T-helper 17 cell (primary cell): ENCODE results near the gene GSE1. TPM values are rescaled to one million over a fixed set of nuclear protein-coding genes. Genes with fewer than 3 reads are reported as not detected.

Experiments used
- ATAC-seq: fragments of 150-1000 bp; cut with Tn5 transposase; 2 replicates; pipeline ENCODE4 v1.10.0; 2021; ENCODE audit warnings: mild to moderate bottlenecking, moderate library complexity
- DNase-seq, 3 donors: peaks; one replicate each; pipeline versions ENCODE4 v3.0.0 to v3.0.0-alpha.2; 2020 to 2021
- H3K9me3 ChIP-seq: one replicate; pipeline ENCODE4 v1.7.0; 2013; ENCODE audit warnings: low read length, mild to moderate bottlenecking; ENCODE audit not compliant: control insufficient read depth, poor library complexity, severe bottlenecking
- H3K27ac Mint-ChIP-seq: one replicate; pipeline ENCODE4 v1.8.0; 2022; ENCODE audit warnings: mild to moderate bottlenecking, moderate library complexity, mixed read lengths
- H3K27me3 Mint-ChIP-seq: one replicate; pipeline ENCODE4 v1.8.0; 2022; ENCODE audit warnings: mixed read lengths
- H3K36me3 Mint-ChIP-seq: one replicate; pipeline ENCODE4 v1.8.0; 2022; ENCODE audit warnings: low read depth, mixed read lengths
- H3K4me1 Mint-ChIP-seq: one replicate; pipeline ENCODE4 v1.8.0; 2022; ENCODE audit warnings: mild to moderate bottlenecking, mixed read lengths
- H3K4me3 Mint-ChIP-seq: one replicate; pipeline ENCODE4 v1.8.0; 2022; ENCODE audit warnings: mild to moderate bottlenecking, moderate library complexity, mixed read lengths
- total RNA-seq, 4 donors: library from RNA in 2 of 4; stranded (reverse) in 2 of 4; gene quantifications; one replicate each; pipeline ENCODE4 v1.2.3 and lab custom pipeline; 2022 to 2026

Gene GSE1
- total RNA-seq, 2 donors from 2014 or later, result 39.1 to 40.9 TPM

DNA sequence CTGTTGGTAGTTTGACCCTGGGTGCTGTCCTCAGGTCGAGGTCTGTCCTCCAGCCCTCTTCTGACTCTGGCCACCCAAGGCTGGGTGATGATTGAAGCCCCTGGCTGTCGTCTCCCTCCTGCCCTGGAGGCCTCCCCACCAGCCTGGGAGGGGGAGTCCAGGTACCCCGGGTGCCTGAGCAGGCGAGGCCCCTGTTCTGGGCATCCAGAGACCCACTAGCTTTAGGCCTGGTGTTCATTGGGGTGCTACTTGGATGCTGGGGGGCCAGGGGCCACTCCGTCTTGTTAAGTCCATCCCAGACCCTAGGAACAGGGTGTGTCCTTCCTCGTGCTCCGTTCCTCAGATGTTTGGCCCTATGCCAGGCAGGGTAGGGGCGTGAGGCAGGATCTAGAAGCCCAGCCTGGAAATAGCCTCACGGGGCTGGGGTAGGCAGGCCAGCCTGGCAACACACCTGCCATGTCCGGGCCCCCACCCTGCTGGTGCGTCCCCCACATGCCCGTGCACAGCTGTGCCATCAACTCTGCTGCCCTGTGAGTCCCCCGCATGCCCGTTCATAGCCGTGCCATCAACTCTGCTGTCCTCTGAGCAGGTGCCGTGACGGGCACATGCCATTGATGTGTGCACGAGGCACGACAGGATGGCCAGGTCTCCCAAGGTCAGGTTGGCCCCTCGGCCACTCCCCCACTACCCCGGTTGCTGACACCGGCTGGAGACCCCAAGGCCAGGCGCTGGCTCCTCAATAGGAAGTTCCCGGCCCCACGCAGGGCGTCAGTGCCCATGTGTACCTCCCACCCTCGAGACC lies 38.7 kb downstream of the GSE1 start:
- no peak for DNase-seq
- H3K9me3 ChIP-seq, result no peaks in the 10 kb centered on the region
- Mint-ChIP-seq H3K4me3 (no peak overlapping the region), H3K27ac (peak overlapping the region; percentile 47), H3K36me3 (peaks cover 3% of the 10 kb centered on the region), H3K4me1 (peaks cover 6% of the 10 kb centered on the region), H3K27me3 (no peaks in the 10 kb centered on the region)
- ATAC-seq, result no peak

DNA sequence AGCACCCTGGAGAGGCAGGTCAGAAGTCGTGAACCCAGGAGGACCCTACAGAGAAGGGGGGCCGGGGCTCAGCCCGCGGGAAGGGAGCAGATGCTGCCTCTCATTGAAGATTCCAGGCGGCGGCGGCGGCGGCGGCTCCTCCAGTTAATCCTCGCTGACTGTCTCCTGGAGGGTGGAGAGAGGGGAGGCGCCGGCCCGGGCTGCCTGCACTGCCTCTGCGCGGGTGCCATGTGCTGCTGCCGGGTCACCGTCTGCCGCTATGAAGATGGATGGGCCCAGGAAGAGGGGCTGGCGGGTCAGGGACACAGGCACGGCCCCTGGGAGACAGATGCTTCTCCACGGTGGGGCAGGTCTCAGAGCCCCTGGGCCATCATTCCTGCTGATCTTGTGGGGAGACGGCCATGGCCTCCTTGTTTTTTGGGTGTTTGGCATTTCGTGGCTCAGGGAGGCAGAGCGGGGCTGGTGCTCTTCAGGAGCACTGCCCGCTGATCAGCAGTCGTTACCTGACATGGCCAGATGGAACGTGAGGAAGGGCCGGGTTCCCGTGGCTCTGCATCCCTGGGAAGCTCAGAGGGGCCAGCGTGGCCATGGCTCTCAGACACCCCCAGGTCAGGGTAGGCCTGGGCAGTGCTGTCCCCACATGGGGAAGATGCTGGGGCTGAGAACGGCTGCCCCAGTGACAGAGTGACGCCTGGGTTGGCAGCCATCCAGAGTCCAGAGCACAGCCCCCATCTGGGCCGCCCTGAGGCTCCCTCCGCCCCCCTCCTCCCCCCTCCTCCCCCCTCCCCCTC lies 39.5 kb downstream of the GSE1 start:
- Mint-ChIP-seq H3K4me3 (no peak overlapping the region), H3K27ac (peak overlapping the region; percentile 47), H3K36me3 (peaks cover 3% of the 10 kb centered on the region), H3K27me3 (no peaks in the 10 kb centered on the region), H3K4me1 (peaks cover 6% of the 10 kb centered on the region)
- no peak for ATAC-seq
- DNase-seq, result no peak
- H3K9me3 ChIP-seq, result no peaks in the 10 kb centered on the region

DNA sequence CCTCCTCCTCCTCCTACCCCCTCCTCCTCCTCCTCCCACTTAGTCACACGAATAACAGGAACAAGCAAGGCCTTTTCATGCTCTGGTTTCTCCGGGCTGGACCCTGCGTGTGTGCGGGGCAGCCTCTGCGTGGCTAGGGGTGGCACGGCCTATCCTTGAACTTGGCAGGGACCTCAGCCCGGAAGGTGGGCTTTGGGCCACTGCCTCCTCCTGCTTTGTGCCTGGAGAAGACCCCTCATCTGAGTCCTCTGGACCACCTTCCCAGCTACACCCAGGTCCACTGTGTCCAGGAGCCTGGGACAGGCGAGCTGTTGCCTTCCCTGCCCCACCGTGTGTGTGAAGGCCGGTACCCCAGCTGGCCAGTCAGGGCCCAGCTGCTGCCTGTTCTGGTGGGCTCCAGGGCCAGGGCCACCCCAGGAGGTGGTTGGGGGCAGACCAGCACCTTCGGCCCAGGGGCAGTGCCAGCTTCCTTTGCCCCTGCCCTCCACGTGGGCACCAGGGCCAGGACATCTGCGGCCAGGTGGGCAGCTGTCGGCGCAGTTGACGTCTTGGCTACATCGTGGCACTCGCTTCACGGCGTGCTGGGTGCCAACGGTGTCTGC lies 40.3 kb downstream of the GSE1 start:
- no peak overlapping the region for H3K27ac Mint-ChIP-seq

GRCh38 chr16:85654251-85655095 lies 41.4 kb downstream of the GSE1 start:
- no peak for DNase-seq
- no peaks in the 10 kb centered on the region for H3K27me3 Mint-ChIP-seq
- no peak overlapping the region for H3K4me3 Mint-ChIP-seq
- no peaks in the 10 kb centered on the region for H3K9me3 ChIP-seq
- H3K36me3 Mint-ChIP-seq, result peaks cover 3% of the 10 kb centered on the region
- H3K27ac Mint-ChIP-seq, result no peak overlapping the region
- peaks cover 2% of the 10 kb centered on the region for H3K4me1 Mint-ChIP-seq
- ATAC-seq, result no peak

More for the DNA sequence above, 40.3 kb downstream of the GSE1 start:
- Mint-ChIP-seq H3K4me1 (peaks cover 2% of the 10 kb centered on the region), H3K36me3 (peaks cover 3% of the 10 kb centered on the region), H3K4me3 (no peak overlapping the region), H3K27me3 (no peaks in the 10 kb centered on the region)
- DNase-seq (no peak), ATAC-seq (no peak)
- H3K9me3 ChIP-seq, result no peaks in the 10 kb centered on the region

- ATAC-seq, result no peak
- Mint-ChIP-seq H3K27ac (no peak overlapping the region), H3K4me3 (no peak overlapping the region), H3K36me3 (peaks cover 5% of the 10 kb centered on the region), H3K4me1 (peaks cover 5% of the 10 kb centered on the region), H3K27me3 (no peaks in the 10 kb centered on the region)
- DNase-seq, result no peak
- no peaks in the 10 kb centered on the region for H3K9me3 ChIP-seq
These were observed 42.4 kb downstream of the GSE1 start for GRCh38 chr16:85655216-85656129.

DNA sequence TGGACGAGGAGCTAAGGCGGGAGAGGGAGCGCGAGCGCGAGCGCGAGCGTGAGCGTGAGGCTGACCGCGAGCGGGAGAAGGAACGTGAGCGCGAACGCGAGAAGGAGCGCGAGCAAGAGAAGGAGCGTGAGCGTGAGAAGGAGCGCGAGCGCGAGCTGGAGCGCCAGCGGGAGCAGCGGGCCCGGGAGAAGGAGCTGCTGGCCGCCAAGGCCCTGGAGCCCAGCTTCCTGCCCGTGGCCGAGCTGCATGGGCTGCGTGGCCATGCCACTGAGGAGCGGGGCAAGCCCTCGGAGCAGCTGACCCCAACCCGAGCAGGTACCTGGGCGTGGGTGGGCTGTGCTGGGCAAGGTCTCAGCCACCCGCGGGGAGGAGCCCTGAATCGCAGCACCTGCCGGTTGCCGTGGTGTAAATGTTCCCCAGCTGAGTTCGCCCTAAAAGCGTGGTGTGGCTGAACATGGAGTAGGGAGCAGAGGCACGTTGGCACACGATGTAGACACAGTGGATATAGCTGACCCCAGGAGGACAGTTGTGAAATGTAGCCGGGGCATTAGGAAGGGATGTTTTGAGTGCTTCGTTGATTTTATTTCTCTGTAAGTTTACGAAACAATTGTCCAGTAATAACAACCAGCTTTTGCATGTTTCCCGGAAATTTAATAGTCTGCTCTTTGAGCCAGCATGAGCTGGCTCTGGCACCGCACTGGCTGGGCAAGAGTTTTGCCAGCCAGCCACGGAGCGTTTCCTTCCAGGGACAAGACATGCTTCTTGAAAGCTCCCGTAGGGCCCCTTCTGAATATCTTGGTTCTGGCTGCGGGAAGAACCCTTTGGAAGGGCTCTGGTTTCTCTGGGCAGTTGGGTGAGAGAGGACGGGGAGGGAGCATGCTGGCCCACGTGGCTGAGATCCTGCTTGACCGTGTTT lies 43.5 kb downstream of the GSE1 start:
- no peak overlapping the region for H3K27ac Mint-ChIP-seq
- no peaks in the 10 kb centered on the region for H3K9me3 ChIP-seq
- peaks cover 5% of the 10 kb centered on the region for H3K36me3 Mint-ChIP-seq
- H3K4me3 Mint-ChIP-seq, result no peak overlapping the region
- no peak for DNase-seq
- peaks cover 5% of the 10 kb centered on the region for H3K4me1 Mint-ChIP-seq
- ATAC-seq, result no peak
- H3K27me3 Mint-ChIP-seq, result no peaks in the 10 kb centered on the region

DNA sequence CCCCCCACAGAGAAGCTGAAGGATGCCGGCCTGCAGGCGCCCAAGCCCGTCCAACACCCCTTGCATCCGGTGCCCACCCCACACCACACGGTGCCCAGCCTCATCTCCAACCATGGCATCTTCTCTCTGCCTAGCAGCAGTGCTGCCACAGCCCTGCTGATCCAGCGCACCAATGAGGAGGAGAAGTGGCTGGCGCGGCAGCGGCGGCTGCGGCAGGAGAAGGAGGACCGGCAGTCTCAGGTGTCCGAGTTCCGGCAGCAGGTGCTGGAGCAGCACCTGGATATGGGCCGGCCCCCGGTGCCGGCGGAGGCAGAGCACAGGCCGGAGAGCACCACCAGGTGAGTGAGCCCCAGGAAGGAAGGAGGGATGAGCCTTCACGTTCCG lies 44.1 kb downstream of the GSE1 start:
- DNase-seq (no peak), ATAC-seq (no peak)
- H3K9me3 ChIP-seq, result no peaks in the 10 kb centered on the region
- H3K4me1 Mint-ChIP-seq, result peaks cover 5% of the 10 kb centered on the region
- H3K27me3 Mint-ChIP-seq, result no peaks in the 10 kb centered on the region
- H3K27ac Mint-ChIP-seq, result no peak overlapping the region
- H3K4me3 Mint-ChIP-seq, result no peak overlapping the region
- H3K36me3 Mint-ChIP-seq, result peaks cover 5% of the 10 kb centered on the region

GRCh38 chr16:85657996-85658395 lies 44.9 kb downstream of the GSE1 start:
- DNase-seq (no peak), ATAC-seq (no peak)
- Mint-ChIP-seq H3K4me1 (peaks cover 5% of the 10 kb centered on the region), H3K27ac (no peak overlapping the region), H3K36me3 (peaks cover 5% of the 10 kb centered on the region), H3K4me3 (no peak overlapping the region), H3K27me3 (no peaks in the 10 kb centered on the region)
- H3K9me3 ChIP-seq, result no peaks in the 10 kb centered on the region

- H3K36me3 Mint-ChIP-seq, result peaks cover 5% of the 10 kb centered on the region
- H3K4me1 Mint-ChIP-seq, result peaks cover 5% of the 10 kb centered on the region
- H3K9me3 ChIP-seq, result no peaks in the 10 kb centered on the region
- H3K4me3 Mint-ChIP-seq, result no peak overlapping the region
- ATAC-seq (no peak), DNase-seq (no peak)
- H3K27ac Mint-ChIP-seq, result no peak overlapping the region
- H3K27me3 Mint-ChIP-seq, result no peaks in the 10 kb centered on the region
These were observed 45.6 kb downstream of the GSE1 start for GRCh38 chr16:85658504-85659326.

GRCh38 chr16:85659336-85659735 lies 46.2 kb downstream of the GSE1 start:
- H3K9me3 ChIP-seq, result no peaks in the 10 kb centered on the region
- ATAC-seq (no peak), DNase-seq (no peak)
- Mint-ChIP-seq H3K27ac (peak overlapping the region; percentile 72), H3K36me3 (peaks cover 5% of the 10 kb centered on the region), H3K4me1 (peaks cover 5% of the 10 kb centered on the region), H3K27me3 (no peaks in the 10 kb centered on the region), H3K4me3 (no peak overlapping the region)
